Measurements from ENCODE around the gene GABRR1.

Gene GABRR1

DNA sequence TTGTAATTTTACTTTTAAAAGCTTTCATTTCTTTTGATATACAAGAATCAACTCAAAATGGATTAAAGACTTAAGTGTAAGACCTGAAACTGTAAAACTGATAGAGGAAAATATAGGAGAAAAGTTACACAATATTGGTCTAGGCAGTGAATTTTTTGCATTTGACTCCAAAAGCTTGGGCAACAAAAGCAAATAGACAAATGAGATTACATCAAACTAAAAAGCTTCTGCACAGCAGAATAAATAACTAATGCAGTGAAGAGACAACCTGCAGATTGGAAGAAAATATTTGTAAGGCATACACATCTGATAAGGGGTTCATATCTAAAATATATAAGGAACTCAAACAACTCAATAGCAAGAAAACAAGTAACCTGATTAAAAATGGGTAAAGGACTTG, 3.0 kb downstream of the GABRR1 start:
- no peak for DNase-seq

DNA sequence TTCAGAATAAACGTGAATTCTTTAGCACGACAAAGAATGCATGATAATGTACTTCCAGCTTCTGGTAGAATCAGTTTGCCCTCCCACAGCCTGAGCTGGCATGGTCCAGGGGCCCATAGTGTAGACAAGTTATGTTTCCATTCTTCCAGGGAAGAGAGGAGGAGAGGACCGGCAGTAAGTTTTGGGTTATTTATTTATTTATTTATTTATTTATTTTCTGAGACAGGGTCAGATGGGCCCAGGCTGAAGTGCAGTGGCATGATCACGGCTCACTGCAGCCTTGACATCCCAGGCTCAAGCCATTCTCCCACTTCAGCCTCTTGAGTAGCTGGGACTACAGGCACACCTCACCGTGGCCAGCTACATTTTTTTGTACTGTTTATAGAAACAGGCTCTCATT, 4.7 kb downstream of the GABRR1 start:
- no peak for DNase-seq

GRCh38 chr6:89209457-89209856, 7.7 kb downstream of the GABRR1 start:
- no peak for DNase-seq

DNA sequence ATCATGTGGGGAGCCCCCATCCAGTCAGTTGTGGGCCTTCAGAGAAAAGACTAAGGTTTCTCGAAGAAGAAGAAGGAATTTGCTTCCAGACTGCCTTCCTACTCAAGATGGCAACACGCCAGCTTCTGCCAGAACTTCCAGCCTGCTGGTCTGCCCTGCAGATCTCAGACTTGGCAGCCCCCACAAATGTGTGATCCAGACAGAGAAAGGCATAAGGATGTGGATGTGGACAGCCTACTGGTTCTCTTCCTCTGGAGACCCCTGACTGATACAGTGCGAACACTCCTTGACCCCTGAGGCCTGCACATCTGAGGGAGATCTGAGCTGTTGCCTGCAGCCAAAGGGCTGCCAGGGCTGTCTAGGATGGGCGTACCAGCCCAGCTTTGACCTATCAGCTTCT, 8.6 kb downstream of the GABRR1 start:
- DNase-seq, result no peak

DNA sequence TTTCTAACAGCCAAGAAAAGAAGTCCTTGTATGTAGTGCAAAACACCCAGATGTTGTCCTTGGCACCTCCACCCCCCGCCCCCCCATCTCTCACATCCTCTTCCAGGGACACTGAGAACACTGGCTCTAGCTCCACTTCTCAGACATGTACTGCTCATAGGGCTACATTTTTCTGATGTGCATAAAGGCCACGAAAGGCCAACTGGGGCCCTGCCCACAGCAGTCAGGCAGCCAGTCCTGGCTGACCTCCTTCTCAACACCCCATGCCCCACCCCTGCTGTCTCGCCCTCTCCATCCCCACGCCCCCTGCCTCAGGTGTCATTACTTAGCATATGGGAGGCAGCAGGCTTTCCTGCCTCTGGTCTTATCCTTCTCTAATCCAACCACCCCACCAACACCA, 11.3 kb downstream of the GABRR1 start:
- no peak for DNase-seq

GRCh38 chr6:89204096-89204495, 13.1 kb downstream of the GABRR1 start:
- no peak for DNase-seq

- no peak for DNase-seq
Measured at GRCh38 chr6:89200706-89201215, 16.4 kb downstream of the GABRR1 start.

DNA sequence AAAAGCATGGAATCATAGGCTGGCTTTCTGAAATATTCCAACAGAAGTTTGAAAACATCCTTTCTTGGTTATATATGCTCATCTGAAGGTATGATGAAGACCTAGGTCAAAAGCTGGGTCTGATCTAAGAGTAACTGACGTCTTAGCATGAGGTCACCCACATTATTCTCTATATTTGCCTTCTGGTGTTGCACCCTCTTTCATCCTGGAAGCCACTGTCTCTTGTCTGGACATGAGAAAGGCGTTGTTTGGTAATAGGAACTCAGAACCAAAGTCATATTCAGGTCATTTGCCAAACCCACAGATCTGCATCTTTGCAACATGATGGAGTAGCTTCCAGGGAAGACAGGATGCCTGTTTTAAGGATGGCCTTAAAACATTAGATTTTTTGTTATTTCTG, 17.6 kb downstream of the GABRR1 start:
- no peak for DNase-seq

GRCh38 chr6:89198235-89198634, 18.9 kb downstream of the GABRR1 start:
- no peak for DNase-seq

DNA sequence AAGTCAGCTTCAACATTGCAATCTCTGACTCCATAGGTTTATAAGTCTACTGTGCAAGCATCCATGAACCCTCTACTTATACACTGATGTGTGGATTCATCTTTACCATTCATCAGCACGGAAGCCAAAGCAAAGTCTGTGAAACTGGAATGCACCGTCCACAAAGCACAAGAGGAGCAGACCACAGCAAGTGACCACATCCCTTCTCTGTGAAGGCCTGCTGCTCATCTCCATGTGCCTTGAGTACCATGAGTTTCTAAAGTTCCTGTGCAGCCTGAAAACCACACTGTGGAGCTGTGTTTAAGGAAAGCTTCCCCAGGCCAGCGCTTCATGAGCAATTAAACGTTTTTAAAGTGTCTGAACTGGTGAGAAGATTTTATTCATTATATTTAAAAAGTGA, 20.0 kb downstream of the GABRR1 start:
- DNase-seq, result no peak

GRCh38 chr6:89194559-89194958, 22.6 kb downstream of the GABRR1 start:
- no peak for DNase-seq

- no peak for DNase-seq
Measured at GRCh38 chr6:89190741-89191140, 26.4 kb downstream of the GABRR1 start.

DNA sequence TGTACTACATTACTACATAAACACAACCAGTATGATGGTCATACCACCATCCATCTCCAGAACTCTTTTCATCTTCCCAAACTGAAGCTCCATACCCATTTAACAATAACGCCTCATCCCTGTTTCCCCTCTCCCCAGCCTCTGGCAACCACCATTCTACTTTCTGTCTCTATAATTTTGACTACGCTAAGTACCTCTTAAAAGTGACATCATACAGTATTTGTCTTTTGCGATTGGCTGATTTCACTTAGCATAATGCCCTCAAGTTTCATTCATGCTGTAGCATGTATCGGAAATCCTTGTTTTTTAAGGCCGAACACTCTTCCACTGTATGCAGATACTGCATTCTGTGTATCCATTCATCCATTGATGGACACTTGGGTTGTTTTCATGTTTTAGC, 29.7 kb downstream of the GABRR1 start:
- no peak for DNase-seq

DNA sequence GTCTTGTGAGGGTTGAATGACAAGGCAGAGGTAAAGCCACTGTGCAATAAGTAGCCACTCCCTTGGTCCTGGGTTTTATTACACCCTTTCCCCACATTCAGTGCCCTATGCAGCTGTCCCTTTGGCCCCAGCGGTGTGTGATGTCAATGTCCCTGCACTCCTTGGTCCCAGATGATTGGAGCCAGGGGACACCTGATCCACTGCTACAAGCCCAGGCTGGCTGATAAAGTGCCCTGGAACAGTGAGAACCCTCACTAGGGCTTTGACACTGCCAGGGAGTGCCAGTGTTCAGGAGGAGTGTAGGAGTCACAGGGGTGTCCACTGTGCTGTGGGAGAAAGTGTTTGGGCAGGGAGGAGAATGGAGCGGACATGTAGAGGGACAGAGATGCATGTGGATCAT, 30.4 kb downstream of the GABRR1 start:
- no peak for DNase-seq

DNA sequence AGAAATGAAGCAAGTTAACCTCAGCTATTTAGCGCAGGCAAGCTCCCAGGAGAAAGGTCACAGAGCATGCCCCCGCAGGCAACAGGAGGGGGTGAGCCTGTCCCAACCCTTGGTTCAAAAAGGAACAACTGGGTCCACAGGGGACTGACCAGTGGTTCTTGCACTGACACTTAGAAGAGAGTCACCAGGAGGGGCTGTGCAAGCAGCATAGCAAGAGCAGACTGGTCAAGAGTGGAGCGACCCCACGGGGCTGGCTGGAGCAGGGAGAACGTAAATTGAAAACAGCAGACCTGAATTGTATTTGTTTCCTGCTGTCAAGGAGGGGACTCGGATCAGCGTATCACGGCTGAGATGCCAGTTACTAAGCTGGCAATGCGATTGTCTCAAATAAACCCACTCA, 32.8 kb downstream of the GABRR1 start:
- DNase-seq, result no peak

- no peak for DNase-seq
Measured at GRCh38 chr6:89183294-89183693, 33.9 kb downstream of the GABRR1 start.

DNA sequence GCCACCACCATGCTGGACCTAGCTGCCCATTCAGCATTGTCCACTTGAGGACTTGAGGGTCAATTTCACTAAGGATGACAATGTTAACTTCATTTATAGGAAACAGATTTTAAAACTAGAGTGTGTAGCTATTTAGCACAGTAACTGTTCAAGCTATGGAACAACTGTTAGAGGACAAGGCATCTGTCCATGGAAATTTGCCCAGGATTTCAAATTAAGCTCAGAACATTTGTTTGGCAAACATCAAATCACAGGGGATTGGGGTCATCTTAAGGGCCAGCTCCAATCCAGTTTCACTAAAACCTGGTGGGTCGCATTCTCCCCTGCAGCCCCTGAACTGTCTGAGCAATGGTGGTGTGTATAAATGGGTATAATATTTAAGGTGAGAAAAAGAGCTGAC, 36.2 kb downstream of the GABRR1 start:
- no peak for DNase-seq

DNA sequence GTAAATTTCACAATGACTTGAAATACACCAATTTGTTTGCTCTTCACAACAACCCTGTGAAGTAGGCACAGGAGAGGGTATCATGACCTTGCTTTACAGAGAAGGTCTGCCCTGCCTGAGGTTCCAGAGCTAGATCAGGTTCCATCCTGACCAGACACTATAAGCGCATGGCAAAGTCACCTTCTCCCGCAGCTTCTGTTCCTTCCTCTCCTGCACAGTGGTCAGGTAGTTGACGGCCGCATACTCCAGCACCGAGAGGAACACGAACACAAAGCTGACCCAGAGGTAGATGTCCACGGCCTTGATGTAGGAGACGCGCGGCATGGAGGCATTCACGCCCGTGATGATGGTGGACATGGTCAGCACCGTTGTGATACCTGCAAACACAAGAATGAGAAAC, 37.0 kb downstream of the GABRR1 start:
- DNase-seq, result no peak

DNA sequence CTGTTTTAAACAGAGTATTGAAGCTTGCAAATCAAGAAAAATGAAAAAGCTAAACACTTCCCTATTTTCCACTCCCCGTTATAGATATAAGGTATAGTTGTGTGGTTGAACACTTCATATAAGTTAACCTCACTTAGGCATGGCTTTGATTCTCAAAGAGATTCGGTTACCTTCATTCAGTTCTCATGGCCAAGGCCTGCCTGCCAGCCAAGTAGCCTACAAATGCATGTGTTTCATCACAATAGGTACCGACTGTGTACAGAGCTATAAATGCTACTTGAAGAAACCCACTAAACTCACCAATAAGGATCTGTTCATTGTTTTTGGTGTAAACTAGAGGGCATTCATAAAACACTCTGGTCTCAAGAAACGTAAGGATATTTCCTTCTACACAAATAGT, 43.5 kb downstream of the GABRR1 start:
- DNase-seq, result no peak

DNA sequence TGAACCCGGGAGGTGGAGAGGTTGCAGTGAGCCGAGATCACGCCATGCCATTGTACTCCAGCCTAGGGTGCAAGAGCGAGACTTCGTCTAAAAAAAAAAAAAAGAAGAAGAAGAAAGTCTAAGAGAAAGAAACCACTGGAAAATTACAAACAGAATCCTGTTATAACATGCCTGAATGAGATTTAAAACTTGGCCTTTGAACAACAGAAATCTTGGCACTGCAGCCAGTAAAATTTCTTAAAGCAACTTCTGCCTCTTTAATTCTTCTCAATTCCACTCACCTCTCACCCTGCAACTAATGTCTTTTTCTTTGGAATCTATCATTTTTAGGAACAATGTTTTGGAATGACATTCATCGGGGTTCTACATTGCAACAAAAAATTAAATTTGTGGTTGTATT, 45.0 kb downstream of the GABRR1 start:
- DNase-seq, result no peak

GRCh38 chr6:89162047-89162371, 55.1 kb downstream of the GABRR1 start:
- no peak for DNase-seq

DNA sequence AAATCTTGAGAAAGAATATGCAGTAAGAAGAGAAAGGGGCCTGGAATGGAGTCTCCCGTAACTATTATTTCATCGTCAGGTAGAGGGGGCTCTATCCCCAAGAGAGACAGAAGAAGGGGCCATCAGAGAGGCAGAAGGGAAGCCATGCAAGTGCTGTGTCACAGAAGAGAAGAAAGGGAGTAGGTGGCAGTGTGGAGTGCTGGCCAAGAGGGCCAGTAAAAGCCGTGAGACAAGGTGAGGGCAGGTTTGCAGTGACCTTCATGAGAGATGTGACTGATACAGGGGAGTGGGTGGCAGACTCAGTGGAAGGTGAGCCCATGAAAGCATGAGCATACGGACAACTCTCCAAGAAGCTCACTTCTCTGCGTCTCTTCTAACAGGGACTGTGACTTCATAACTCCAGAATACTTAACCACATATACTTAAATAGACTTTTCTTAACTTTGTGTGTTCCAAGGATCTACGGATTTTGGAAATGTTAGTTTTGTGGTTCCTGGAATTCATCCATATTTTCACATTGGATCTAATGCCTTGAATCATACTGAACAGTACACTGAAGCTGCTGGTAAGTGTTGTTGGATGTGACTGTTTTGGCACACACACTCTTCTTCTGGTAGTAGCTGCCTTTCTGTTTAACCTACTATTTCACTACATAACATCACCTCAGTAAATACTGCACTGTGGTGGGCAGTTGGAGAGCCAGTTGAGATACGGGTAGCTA, 55.7 kb downstream of the GABRR1 start:
- no peak for DNase-seq

GRCh38 chr6:89160331-89161092, 56.6 kb downstream of the GABRR1 start:
- DNase-seq, result no peak

DNA sequence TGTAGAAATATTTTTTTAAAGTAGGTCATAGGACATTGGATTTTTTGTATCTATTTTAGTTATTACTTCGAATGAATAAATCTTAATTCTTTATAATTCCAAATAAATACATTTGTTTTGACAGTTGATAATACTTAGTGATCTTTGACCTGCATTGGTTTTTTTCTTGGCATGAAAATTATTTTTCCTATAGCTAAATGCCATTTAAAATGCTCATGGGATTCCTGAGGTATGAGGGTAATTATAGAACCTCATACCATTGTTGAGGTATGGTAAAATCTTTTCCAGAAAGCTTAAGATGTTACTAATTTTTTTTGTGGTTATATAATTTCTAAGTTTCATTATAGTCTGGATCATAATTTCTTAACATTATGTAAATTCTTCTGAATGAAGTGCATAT, 63.0 kb downstream of the GABRR1 start:
- DNase-seq, result no peak

Measured in activated CD4-positive, alpha-beta T cell treated with anti-CD3 and anti-CD28 coated beads, Interleukin-2, amount 50 U/mL, for 1 hour (primary cell).